HepG2 (cell line): ENCODE results near the gene TMEM107. TPM values are rescaled to one million over a fixed set of nuclear protein-coding genes. Genes with fewer than 3 reads are reported as not detected.

Experiments
- FOXK1 ChIP-seq: sonication (generic); formaldehyde crosslinking; IDR thresholded peaks from 2 replicates; pipeline ENCODE4 v1.4.0; 2020; ENCODE audit warnings: low read depth, missing genetic modification reagents, borderline replicate concordance
- HCFC1 ChIP-seq: fragments of 150-350 bp; IDR thresholded peaks from 2 replicates; pipeline ENCODE4 v1.6.1; 2014; ENCODE audit warnings: low read depth, low read length
- SCMH1 ChIP-seq: sonication (generic); formaldehyde crosslinking; IDR thresholded peaks from 2 replicates; pipeline ENCODE4 v1.9.0; 2021; ENCODE audit warnings: missing genetic modification reagents, mild to moderate bottlenecking, borderline replicate concordance
- SMARCE1 ChIP-seq: fragments of 450-650 bp; IDR thresholded peaks from 2 replicates; pipeline ENCODE4 v1.6.1; 2017; ENCODE audit warnings: borderline replicate concordance
- ZEB1 ChIP-seq: IDR thresholded peaks from 2 replicates; pipeline ENCODE4 v1.6.1; 2012; ENCODE audit warnings: mild to moderate bottlenecking, low read depth, inconsistent platforms; ENCODE audit not compliant: insufficient replicate concordance
- ZKSCAN5 ChIP-seq: sonication (generic); formaldehyde crosslinking; IDR thresholded peaks from 2 replicates; pipeline ENCODE4 v1.5.1; 2020; ENCODE audit warnings: mild to moderate bottlenecking, missing genetic modification reagents
- ZNF44 ChIP-seq: sonication (generic); formaldehyde crosslinking; IDR thresholded peaks from 2 replicates; pipeline ENCODE4 v1.5.1; 2020; ENCODE audit warnings: mild to moderate bottlenecking, missing genetic modification reagents
- ZNF441 ChIP-seq: sonication (generic); formaldehyde crosslinking; IDR thresholded peaks from 2 replicates; pipeline ENCODE4 v1.7.0; 2021; ENCODE audit warnings: missing genetic modification reagents, borderline replicate concordance
- ZNF543 ChIP-seq: sonication (generic); formaldehyde crosslinking; IDR thresholded peaks from 2 replicates; pipeline ENCODE4 v1.4.0; 2020; ENCODE audit warnings: mild to moderate bottlenecking, missing genetic modification reagents
- ZNF556 ChIP-seq: sonication (generic); formaldehyde crosslinking; IDR thresholded peaks from 2 replicates; pipeline ENCODE4 v1.4.0; 2020; ENCODE audit warnings: mild to moderate bottlenecking, missing genetic modification reagents, borderline replicate concordance
- ZNF567 ChIP-seq: sonication (generic); formaldehyde crosslinking; IDR thresholded peaks from 2 replicates; pipeline ENCODE4 v1.8.1; 2023; ENCODE audit warnings: mild to moderate bottlenecking, missing genetic modification reagents, borderline replicate concordance
- ZNF644 ChIP-seq: IDR thresholded peaks from 2 replicates; pipeline ENCODE4 v1.6.1; 2016; ENCODE audit warnings: low read depth
- ZNF720 ChIP-seq: sonication (generic); formaldehyde crosslinking; IDR thresholded peaks from 2 replicates; pipeline ENCODE4 v1.4.0; 2020; ENCODE audit warnings: missing genetic modification reagents
- polyA plus RNA-seq, 8 experiments: library from polyadenylated mRNA; depleted of rRNA in 3 of 8; stranded (reverse) in 7 of 8; unstranded in 1 of 8; fragments of >200 nt; fragmentation: Illumina TruSeq in 4 of 8; extraction: Trizol in 4 of 8; gene quantifications; 2 replicates each; pipeline versions ENCODE4 v1.2.1 to v1.2.3, GENCODE V29; 2011 to 2016; ENCODE audit warnings: low read depth in 4 of 8, missing spikeins in 1 of 8, mixed read lengths in 1 of 8; ENCODE audit not compliant: insufficient read depth in 1 of 8
- total RNA-seq, 5 experiments: library from RNA; depleted of rRNA; stranded (reverse); fragments of >200 nt; fragmentation: Illumina TruSeq; extraction: Trizol; gene quantifications; 2 replicates each; pipeline ENCODE4 v1.2.3, GENCODE V29; 2016; ENCODE audit warnings: low read depth in 1 of 5
- TF ChIP-seq, protein P1 (sequence below): sonication (generic); formaldehyde crosslinking; conservative IDR thresholded peaks from 2 replicates; pipeline ENCODE4 v1.4.0; 2020; ENCODE audit warnings: missing genetic modification reagents
- TF ChIP-seq, protein P2 (sequence below), 2 experiments: IDR thresholded peaks; 2 replicates each; pipeline ENCODE4 v1.6.1; 2011 to 2012; ENCODE audit warnings: low read length in 2 of 2, borderline replicate concordance in 1 of 2, low read depth in 1 of 2, mild to moderate bottlenecking in 1 of 2, moderate library complexity in 1 of 2
- TF ChIP-seq, protein P3 (sequence below): IDR thresholded peaks from 2 replicates; pipeline ENCODE4 v1.6.1; 2016
- TF ChIP-seq, protein P4 (sequence below): sonication (generic); formaldehyde crosslinking; IDR thresholded peaks from 2 replicates; pipeline ENCODE4 v1.5.0; 2020; ENCODE audit warnings: missing genetic modification reagents
- TF ChIP-seq, protein P5 (sequence below): sonication (generic); formaldehyde crosslinking; IDR thresholded peaks from 2 replicates; pipeline ENCODE4 v1.4.0; 2020; ENCODE audit warnings: mild to moderate bottlenecking, missing genetic modification reagents, borderline replicate concordance

The TMEM107 gene
- total and polyA plus RNA-seq, 2 of the 13 experiments (the other 11 are each of a cell fraction or from before 2014, with no cell fraction given), result 7.2 to 15.3 TPM

DNA sequence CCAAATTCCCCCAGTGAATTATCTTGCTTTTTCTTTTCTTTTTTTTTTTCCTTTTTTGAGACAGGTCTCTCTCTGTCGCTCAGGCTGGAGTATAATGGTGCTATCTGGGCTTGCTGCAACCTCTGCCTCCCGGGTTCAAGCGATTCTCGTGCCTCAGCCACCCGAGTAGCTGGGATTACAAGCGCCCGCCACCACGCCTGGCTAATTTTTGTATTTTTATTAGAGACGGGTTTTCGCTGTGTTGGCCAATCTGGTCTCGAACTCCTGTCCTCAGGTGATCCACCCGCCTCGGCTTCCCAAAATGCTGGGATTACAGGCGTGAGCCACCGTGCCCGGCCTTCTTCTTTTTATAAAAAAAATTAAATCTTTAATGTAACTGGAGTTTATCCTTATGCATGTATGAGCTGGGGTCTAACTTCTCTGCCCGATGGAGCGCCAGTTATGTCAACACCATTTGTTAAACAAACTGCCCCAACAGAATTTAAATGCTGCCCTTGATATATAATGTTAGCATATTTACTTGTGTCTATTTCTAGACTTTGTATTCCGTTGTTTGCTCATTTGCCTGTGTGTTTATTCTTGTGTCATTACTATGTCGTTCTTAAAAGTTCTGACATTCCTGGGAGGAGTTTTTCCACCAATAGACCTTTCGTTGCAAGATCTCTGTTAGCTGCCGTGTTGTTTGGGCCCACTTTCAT is 34.7 kb upstream of the TMEM107 start (continued):
- TF ChIP-seq SMARCE1, result no peak
- no peak for TF ChIP-seq HCFC1
- TF ChIP-seq ZNF556 (CRISPR knock-in tag), result peak; percentile 7; the same call in 1 of the 2 replicates
- TF ChIP-seq, protein P1, sequence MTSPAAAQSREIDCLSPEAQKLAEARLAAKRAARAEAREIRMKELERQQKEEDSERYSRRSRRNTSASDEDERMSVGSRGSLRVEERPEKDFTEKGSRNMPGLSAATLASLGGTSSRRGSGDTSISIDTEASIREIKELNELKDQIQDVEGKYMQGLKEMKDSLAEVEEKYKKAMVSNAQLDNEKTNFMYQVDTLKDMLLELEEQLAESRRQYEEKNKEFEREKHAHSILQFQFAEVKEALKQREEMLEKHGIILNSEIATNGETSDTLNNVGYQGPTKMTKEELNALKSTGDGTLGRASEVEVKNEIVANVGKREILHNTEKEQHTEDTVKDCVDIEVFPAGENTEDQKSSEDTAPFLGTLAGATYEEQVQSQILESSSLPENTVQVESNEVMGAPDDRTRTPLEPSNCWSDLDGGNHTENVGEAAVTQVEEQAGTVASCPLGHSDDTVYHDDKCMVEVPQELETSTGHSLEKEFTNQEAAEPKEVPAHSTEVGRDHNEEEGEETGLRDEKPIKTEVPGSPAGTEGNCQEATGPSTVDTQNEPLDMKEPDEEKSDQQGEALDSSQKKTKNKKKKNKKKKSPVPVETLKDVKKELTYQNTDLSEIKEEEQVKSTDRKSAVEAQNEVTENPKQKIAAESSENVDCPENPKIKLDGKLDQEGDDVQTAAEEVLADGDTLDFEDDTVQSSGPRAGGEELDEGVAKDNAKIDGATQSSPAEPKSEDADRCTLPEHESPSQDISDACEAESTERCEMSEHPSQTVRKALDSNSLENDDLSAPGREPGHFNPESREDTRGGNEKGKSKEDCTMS (CRISPR knock-in tag), result no peak
- no peak for TF ChIP-seq ZNF644 (CRISPR knock-in tag)
- no peak for TF ChIP-seq ZKSCAN5 (CRISPR knock-in tag)
- no peak for TF ChIP-seq ZEB1
- TF ChIP-seq ZNF441 (CRISPR knock-in tag), result no peak
- no peak for TF ChIP-seq ZNF543 (CRISPR knock-in tag)
- TF ChIP-seq, protein P2, sequence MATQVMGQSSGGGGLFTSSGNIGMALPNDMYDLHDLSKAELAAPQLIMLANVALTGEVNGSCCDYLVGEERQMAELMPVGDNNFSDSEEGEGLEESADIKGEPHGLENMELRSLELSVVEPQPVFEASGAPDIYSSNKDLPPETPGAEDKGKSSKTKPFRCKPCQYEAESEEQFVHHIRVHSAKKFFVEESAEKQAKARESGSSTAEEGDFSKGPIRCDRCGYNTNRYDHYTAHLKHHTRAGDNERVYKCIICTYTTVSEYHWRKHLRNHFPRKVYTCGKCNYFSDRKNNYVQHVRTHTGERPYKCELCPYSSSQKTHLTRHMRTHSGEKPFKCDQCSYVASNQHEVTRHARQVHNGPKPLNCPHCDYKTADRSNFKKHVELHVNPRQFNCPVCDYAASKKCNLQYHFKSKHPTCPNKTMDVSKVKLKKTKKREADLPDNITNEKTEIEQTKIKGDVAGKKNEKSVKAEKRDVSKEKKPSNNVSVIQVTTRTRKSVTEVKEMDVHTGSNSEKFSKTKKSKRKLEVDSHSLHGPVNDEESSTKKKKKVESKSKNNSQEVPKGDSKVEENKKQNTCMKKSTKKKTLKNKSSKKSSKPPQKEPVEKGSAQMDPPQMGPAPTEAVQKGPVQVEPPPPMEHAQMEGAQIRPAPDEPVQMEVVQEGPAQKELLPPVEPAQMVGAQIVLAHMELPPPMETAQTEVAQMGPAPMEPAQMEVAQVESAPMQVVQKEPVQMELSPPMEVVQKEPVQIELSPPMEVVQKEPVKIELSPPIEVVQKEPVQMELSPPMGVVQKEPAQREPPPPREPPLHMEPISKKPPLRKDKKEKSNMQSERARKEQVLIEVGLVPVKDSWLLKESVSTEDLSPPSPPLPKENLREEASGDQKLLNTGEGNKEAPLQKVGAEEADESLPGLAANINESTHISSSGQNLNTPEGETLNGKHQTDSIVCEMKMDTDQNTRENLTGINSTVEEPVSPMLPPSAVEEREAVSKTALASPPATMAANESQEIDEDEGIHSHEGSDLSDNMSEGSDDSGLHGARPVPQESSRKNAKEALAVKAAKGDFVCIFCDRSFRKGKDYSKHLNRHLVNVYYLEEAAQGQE (IDR thresholded peaks at IDR 0.05; ENCODE audit: borderline replicate concordance in 1 of 2, low read depth in 1 of 2, low read length in 2 of 2), result no peak
- TF ChIP-seq ZNF720 (CRISPR knock-in tag), result no peak
- TF ChIP-seq FOXK1 (CRISPR knock-in tag), result peak; percentile 45
- no peak for TF ChIP-seq ZNF567 (CRISPR knock-in tag)
- TF ChIP-seq, protein P3, sequence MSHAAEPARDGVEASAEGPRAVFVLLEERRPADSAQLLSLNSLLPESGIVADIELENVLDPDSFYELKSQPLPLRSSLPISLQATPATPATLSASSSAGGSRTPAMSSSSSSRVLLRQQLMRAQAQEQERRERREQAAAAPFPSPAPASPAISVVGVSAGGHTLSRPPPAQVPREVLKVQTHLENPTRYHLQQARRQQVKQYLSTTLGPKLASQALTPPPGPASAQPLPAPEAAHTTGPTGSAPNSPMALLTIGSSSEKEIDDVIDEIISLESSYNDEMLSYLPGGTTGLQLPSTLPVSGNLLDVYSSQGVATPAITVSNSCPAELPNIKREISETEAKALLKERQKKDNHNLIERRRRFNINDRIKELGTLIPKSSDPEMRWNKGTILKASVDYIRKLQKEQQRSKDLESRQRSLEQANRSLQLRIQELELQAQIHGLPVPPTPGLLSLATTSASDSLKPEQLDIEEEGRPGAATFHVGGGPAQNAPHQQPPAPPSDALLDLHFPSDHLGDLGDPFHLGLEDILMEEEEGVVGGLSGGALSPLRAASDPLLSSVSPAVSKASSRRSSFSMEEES (CRISPR knock-in tag), result no peak
- no peak for TF ChIP-seq ZNF44 (CRISPR knock-in tag)
- TF ChIP-seq SCMH1 (CRISPR knock-in tag), result no peak
- TF ChIP-seq, protein P4, sequence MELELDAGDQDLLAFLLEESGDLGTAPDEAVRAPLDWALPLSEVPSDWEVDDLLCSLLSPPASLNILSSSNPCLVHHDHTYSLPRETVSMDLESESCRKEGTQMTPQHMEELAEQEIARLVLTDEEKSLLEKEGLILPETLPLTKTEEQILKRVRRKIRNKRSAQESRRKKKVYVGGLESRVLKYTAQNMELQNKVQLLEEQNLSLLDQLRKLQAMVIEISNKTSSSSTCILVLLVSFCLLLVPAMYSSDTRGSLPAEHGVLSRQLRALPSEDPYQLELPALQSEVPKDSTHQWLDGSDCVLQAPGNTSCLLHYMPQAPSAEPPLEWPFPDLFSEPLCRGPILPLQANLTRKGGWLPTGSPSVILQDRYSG (CRISPR knock-in tag), result no peak
- TF ChIP-seq, protein P5, sequence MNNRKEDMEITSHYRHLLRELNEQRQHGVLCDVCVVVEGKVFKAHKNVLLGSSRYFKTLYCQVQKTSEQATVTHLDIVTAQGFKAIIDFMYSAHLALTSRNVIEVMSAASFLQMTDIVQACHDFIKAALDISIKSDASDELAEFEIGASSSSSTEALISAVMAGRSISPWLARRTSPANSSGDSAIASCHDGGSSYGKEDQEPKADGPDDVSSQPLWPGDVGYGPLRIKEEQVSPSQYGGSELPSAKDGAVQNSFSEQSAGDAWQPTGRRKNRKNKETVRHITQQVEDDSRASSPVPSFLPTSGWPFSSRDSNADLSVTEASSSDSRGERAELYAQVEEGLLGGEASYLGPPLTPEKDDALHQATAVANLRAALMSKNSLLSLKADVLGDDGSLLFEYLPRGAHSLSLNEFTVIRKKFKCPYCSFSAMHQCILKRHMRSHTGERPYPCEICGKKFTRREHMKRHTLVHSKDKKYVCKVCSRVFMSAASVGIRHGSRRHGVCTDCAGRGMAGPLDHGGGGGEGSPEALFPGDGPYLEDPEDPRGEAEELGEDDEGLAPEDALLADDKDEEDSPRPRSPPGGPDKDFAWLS (CRISPR knock-in tag), result no peak
